ENCODE data around the gene JAGN1. TPM values are rescaled to one million over a fixed set of nuclear protein-coding genes. Genes with fewer than 3 reads are reported as not detected.

Gene JAGN1
- total RNA-seq, 1 donor from 2014 or later: 30.9 TPM

DNA sequence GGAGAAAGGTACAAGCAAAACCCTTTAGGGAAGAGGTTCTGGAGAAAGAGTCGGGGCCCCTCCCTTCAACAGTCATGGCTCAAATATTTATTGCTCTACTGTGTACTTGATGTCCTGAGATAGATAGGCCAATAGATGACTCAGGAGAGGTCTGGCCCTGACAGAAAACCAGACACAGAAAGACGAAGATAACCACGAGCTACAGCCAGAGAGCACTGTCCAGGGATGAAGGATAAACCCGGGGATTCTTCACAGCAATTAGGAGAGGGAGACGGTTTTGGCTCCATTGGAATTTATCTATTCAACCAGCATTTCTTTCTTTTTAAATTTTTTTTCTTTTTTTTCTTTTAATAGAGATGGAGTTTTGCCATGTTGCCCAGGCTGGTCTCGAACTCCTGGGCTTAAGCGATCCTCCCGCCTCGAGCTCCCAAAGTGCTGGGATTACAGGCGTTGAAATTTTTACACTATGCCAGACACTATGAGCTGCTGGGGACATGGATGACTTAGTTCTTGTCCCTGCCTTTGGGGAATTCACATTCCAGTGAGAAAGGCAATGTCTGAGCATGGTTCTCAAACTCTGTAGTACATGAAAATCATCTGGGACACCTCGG is 5.8 kb upstream of the JAGN1 start:
- Mint-ChIP-seq H3K27ac (no peak overlapping the region), H3K27me3 (no peaks in the 10 kb centered on the region), H3K36me3 (ENCODE audit: low read depth) (no peaks in the 10 kb centered on the region), H3K4me1 (peaks cover 3% of the 10 kb centered on the region), H3K4me3 (no peak overlapping the region), H3K9me3 (no peaks in the 10 kb centered on the region)
- ATAC-seq (ENCODE audit: low read depth): no peak
- TF ChIP-seq, protein P1, sequence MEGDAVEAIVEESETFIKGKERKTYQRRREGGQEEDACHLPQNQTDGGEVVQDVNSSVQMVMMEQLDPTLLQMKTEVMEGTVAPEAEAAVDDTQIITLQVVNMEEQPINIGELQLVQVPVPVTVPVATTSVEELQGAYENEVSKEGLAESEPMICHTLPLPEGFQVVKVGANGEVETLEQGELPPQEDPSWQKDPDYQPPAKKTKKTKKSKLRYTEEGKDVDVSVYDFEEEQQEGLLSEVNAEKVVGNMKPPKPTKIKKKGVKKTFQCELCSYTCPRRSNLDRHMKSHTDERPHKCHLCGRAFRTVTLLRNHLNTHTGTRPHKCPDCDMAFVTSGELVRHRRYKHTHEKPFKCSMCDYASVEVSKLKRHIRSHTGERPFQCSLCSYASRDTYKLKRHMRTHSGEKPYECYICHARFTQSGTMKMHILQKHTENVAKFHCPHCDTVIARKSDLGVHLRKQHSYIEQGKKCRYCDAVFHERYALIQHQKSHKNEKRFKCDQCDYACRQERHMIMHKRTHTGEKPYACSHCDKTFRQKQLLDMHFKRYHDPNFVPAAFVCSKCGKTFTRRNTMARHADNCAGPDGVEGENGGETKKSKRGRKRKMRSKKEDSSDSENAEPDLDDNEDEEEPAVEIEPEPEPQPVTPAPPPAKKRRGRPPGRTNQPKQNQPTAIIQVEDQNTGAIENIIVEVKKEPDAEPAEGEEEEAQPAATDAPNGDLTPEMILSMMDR (IDR thresholded peaks at IDR 0.05): no peak
- POLR2A ChIA-PET: no interaction called here
- CTCF ChIA-PET: interaction anchor here (1.1 kb wide), 1 partner anchor 9 kb away, joined by 3 read pairs; no protein-coding TSS in a partner anchor
- intact Hi-C loops (cut with micrococcal nuclease): no loop called here
- DNase-seq: no peak

DNA sequence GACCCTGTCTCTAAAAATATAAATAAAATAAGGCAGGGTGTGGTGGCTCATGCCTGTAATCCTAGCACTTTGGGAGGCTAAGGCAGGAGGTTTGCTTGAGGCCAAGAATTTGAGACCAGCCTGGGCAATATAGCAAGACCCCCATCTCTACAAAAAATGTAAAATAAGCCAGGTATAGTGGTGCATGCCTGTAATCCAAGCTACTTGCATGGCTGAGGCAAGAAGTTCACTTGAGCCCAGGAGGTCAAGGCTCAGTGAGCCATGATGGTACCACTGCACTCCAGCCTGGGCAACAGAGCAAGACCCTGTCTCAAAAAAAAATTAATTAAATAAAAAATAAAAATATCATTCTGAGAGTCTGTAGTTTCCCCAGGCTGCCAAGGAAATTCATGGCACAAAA is 4.1 kb upstream of the JAGN1 start:
- CTCF ChIA-PET: no interaction called here
- no peak overlapping the region for H3K27ac Mint-ChIP-seq
- H3K4me1 Mint-ChIP-seq: peaks cover 12% of the 10 kb centered on the region

DNA sequence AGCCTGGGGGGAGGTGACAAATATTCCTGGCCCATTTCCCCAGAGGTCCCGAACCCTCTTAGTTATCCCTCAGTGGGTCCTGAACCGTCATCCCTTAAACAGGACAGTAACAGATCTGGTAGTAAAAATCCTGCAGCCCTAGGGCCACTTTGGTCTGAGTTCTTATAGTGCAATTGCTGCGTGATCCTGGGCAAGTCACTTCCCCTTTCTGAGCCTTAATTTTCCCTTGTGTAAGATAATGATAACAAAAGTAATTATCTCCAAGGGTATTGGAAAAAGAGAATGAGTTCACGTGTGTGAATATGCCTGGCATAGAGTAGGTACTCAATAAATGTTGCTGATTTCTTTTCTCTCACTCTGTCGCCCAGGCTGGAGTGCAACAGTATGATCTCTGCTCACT is 2.9 kb upstream of the JAGN1 start:
- ATAC-seq (ENCODE audit: low read depth) (no peak), DNase-seq (no peak)
- POLR2A ChIA-PET: no interaction called here
- CTCF ChIA-PET: no interaction called here
- Mint-ChIP-seq H3K4me1 (peaks cover 22% of the 10 kb centered on the region), H3K4me3 (no peak overlapping the region), H3K9me3 (no peaks in the 10 kb centered on the region), H3K27me3 (no peaks in the 10 kb centered on the region), H3K27ac (no peak overlapping the region), H3K36me3 (ENCODE audit: low read depth) (peaks cover 10% of the 10 kb centered on the region)
- intact Hi-C loops (cut with micrococcal nuclease): no loop called here
- TF ChIP-seq, protein P1 (IDR thresholded peaks at IDR 0.05): no peak

More for the DNA sequence above, 4.1 kb upstream of the JAGN1 start:
- POLR2A ChIA-PET: no interaction called here
- Mint-ChIP-seq H3K27me3 (no peaks in the 10 kb centered on the region), H3K36me3 (ENCODE audit: low read depth) (peaks cover 6% of the 10 kb centered on the region), H3K4me3 (no peak overlapping the region), H3K9me3 (no peaks in the 10 kb centered on the region)
- DNase-seq (no peak), ATAC-seq (ENCODE audit: low read depth) (no peak)
- intact Hi-C loops (cut with micrococcal nuclease): no loop called here
- TF ChIP-seq, protein P1 (IDR thresholded peaks at IDR 0.05): no peak

DNA sequence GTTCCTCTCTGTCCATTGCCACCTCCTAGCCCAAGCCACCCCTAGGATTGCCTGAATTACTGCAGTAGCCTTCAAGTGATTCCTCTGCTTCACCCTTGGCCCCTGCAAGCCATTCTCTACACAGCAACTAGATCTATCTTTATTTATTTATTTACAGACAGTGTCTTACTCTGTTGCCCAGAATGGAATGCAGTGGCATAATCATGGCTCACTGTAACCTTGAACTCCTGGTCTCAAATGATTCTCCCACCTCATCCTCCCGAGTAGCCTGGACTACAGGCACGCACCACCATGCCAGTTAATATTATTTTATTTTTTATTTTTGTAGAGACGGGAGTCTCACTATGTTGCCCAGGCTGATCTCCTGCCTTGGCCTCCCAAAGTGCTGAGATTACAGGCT is 1.9 kb upstream of the JAGN1 start:
- intact Hi-C loops (cut with micrococcal nuclease): no loop called here
- no peaks in the 10 kb centered on the region for H3K27me3 Mint-ChIP-seq
- no peak overlapping the region for H3K27ac Mint-ChIP-seq
- TF ChIP-seq, protein P1 (IDR thresholded peaks at IDR 0.05): no peak
- ATAC-seq (ENCODE audit: low read depth) (no peak), DNase-seq (no peak)
- CTCF ChIA-PET: no interaction called here
- peaks cover 20% of the 10 kb centered on the region for H3K36me3 Mint-ChIP-seq (ENCODE audit: low read depth)
- peaks cover 30% of the 10 kb centered on the region for H3K4me1 Mint-ChIP-seq
- POLR2A ChIA-PET: interaction anchor here (1.6 to 3.8 kb wide), 3 partner anchors 44 to 96 kb away, joined by 3 to 92 read pairs (median 18); partner anchors contain the start of genes ARPC4, CRELD1 and TADA3
- H3K9me3 Mint-ChIP-seq: no peaks in the 10 kb centered on the region
- no peak overlapping the region for H3K4me3 Mint-ChIP-seq

DNA sequence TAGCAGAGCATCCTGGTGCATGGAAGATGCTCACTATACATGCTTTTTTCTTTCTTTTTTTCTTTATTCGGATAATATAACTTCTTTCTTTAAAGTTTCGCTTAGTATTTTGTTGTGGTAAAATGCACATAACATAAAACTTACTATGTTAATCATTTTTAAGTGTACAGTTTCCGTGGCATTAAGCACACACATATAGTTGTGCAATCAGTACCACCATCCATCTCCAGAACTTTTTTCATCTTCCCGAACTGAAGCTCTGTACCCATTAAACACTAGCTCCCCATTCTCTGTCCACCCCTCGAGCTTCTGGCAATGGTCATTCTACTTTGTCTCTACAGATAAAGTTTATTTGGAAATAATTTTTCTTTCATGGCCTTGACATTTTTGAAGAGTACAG is 1.0 kb upstream of the JAGN1 start:
- Mint-ChIP-seq H3K9me3 (no peaks in the 10 kb centered on the region), H3K27me3 (no peaks in the 10 kb centered on the region), H3K36me3 (ENCODE audit: low read depth) (peaks cover 28% of the 10 kb centered on the region), H3K27ac (peak overlapping the region; percentile 97), H3K4me1 (peaks cover 37% of the 10 kb centered on the region), H3K4me3 (no peak overlapping the region)
- ATAC-seq (ENCODE audit: low read depth): no peak
- TF ChIP-seq, protein P1 (IDR thresholded peaks at IDR 0.05): no peak
- ChIA-PET CTCF (interaction anchor here (1.7 kb wide), 1 partner anchor 44 kb away, joined by 5 read pairs; the partner anchor contains the start of gene CRELD1), POLR2A (interaction anchor here (1.4 to 3.8 kb wide), 7 partner anchors 27 to 334 kb away, joined by 3 to 92 read pairs (median 11); partner anchors contain the start of genes ARPC4, CRELD1, IL17RC and RPUSD3)
- no peak for DNase-seq
- intact Hi-C loops (cut with micrococcal nuclease): no loop called here

Data from activated B cell treated with CpG ODN at 0.5 μM for 24 hours (primary cell).